Peyer's patch (tissue), 4 donors: ENCODE measurements around the gene CAMK2D. TPM values are rescaled to one million over a fixed set of nuclear protein-coding genes. Genes with fewer than 3 reads are reported as not detected.

Experiments used
- DNase-seq, 3 donors: peaks; one replicate each; pipeline ENCODE4 v3.0.0-alpha.2; 2017 to 2019
- H3K27ac ChIP-seq, 4 donors: fragments of 200-600 bp; sonication (generic); one replicate each; pipeline ENCODE4 v1.5.1; 2016 to 2019
- H3K27me3 ChIP-seq, 2 donors: fragments of 200-600 bp; sonication (generic); one replicate each; pipeline ENCODE4 v1.5.1; 2019
- H3K36me3 ChIP-seq, 3 donors: fragments of 200-600 bp; sonication (generic); one replicate each; pipeline ENCODE4 v1.5.1; 2016 to 2019
- H3K4me1 ChIP-seq, 4 donors: fragments of 200-600 bp; sonication (generic); one replicate each; pipeline ENCODE4 v1.5.1; 2016 to 2019
- H3K4me3 ChIP-seq, 4 donors: fragments of 200-600 bp; sonication (generic); 1 replicate in 3 of 4; 2 replicates in 1 of 4; pipeline ENCODE4 v1.5.1; 2016 to 2019; ENCODE audit warnings: mild to moderate bottlenecking in 1 of 4
- H3K9me3 ChIP-seq, 4 donors: fragments of 200-600 bp; sonication (generic); one replicate each; pipeline ENCODE4 v1.5.1; 2016 to 2019; ENCODE audit warnings: mild to moderate bottlenecking in 1 of 4
- CTCF ChIP-seq, 6 experiments: fragments of 450-650 bp in 4 of 6; fragments of 200-600 bp in 2 of 6; sonication (generic) in 1 of 6; IDR thresholded peaks; one replicate each; pipeline ENCODE4 v1.5.1; 2017 to 2019; ENCODE audit warnings: antibody characterized with exemption in 6 of 6, mild to moderate bottlenecking in 3 of 6, moderate library complexity in 1 of 6
- POLR2A ChIP-seq, 2 donors: fragments of 450-650 bp; IDR thresholded peaks; one replicate each; pipeline ENCODE4 v1.5.1; 2017; ENCODE audit warnings: antibody characterized with exemption in 2 of 2, mild to moderate bottlenecking in 2 of 2, moderate library complexity in 2 of 2
- total RNA-seq, 4 donors: library from RNA; depleted of rRNA; stranded (reverse); fragments of >200 nt; gene quantifications; one replicate each; pipeline ENCODE4 v1.1.0, GENCODE V29; 2016

CAMK2D gene
- total RNA-seq, 4 donors from 2014 or later = 38.8 to 125 (median 63.5) TPM

GRCh38 chr4:113433536-113434246, 327.8 kb downstream of the CAMK2D start:
- Histone ChIP-seq H3K27ac (no peak overlapping the region), H3K4me3 (no peak overlapping the region), H3K27me3 (no peaks in the 10 kb centered on the region), H3K4me1 (peaks cover 0 to 10% (median 0%) of the 10 kb centered on the region in 4 donors), H3K36me3 (no peaks in the 10 kb centered on the region), H3K9me3 (no peaks in the 10 kb centered on the region)
- no peak for DNase-seq
- TF ChIP-seq CTCF (IDR thresholded peaks at IDR 0.05) (no peak), POLR2A (IDR thresholded peaks at IDR 0.05) (no peak)

GRCh38 chr4:113433116-113433515, 328.4 kb downstream of the CAMK2D start:
- peaks cover 0 to 10% (median 0%) of the 10 kb centered on the region in 4 donors for H3K4me1 ChIP-seq
- H3K36me3 ChIP-seq = no peaks in the 10 kb centered on the region
- TF ChIP-seq POLR2A (IDR thresholded peaks at IDR 0.05) (no peak), CTCF (IDR thresholded peaks at IDR 0.05) (no peak)
- DNase-seq = no peak
- no peak overlapping the region for H3K4me3 ChIP-seq
- no peaks in the 10 kb centered on the region for H3K9me3 ChIP-seq
- no peaks in the 10 kb centered on the region for H3K27me3 ChIP-seq
- no peak overlapping the region for H3K27ac ChIP-seq

GRCh38 chr4:113423631-113424030, 337.9 kb downstream of the CAMK2D start:
- Histone ChIP-seq H3K27ac (no peak overlapping the region), H3K4me1 (no peaks in the 10 kb centered on the region), H3K27me3 (no peaks in the 10 kb centered on the region), H3K4me3 (no peak overlapping the region), H3K9me3 (peaks cover 0 to 3% (median 0%) of the 10 kb centered on the region in 4 donors), H3K36me3 (no peaks in the 10 kb centered on the region)
- TF ChIP-seq CTCF (IDR thresholded peaks at IDR 0.05) (no peak), POLR2A (IDR thresholded peaks at IDR 0.05) (no peak)
- DNase-seq = no peak

GRCh38 chr4:113420938-113421337, 340.6 kb downstream of the CAMK2D start:
- DNase-seq = no peak
- H3K36me3 ChIP-seq = no peaks in the 10 kb centered on the region
- no peaks in the 10 kb centered on the region for H3K4me1 ChIP-seq
- H3K27ac ChIP-seq = no peak overlapping the region
- no peaks in the 10 kb centered on the region for H3K27me3 ChIP-seq
- no peak overlapping the region for H3K4me3 ChIP-seq
- H3K9me3 ChIP-seq = peaks cover 0 to 3% (median 0%) of the 10 kb centered on the region in 4 donors
- no peak for TF ChIP-seq POLR2A (IDR thresholded peaks at IDR 0.05)

GRCh38 chr4:113419631-113420030, 341.9 kb downstream of the CAMK2D start:
- no peak for DNase-seq
- H3K27ac ChIP-seq = no peak overlapping the region
- H3K36me3 ChIP-seq = no peaks in the 10 kb centered on the region
- no peaks in the 10 kb centered on the region for H3K4me1 ChIP-seq
- no peak overlapping the region for H3K4me3 ChIP-seq
- peaks cover 0 to 3% (median 0%) of the 10 kb centered on the region in 4 donors for H3K9me3 ChIP-seq
- TF ChIP-seq CTCF (IDR thresholded peaks at IDR 0.05) = no peak
- no peak for TF ChIP-seq POLR2A (IDR thresholded peaks at IDR 0.05)
- H3K27me3 ChIP-seq = no peaks in the 10 kb centered on the region

- Histone ChIP-seq H3K36me3 (no peaks in the 10 kb centered on the region), H3K27ac (no peak overlapping the region), H3K4me1 (no peaks in the 10 kb centered on the region), H3K4me3 (no peak overlapping the region), H3K27me3 (no peaks in the 10 kb centered on the region), H3K9me3 (no peaks in the 10 kb centered on the region)
- peak in 1 of 3 donors; percentile 47 for DNase-seq
- TF ChIP-seq POLR2A (IDR thresholded peaks at IDR 0.05) (no peak), CTCF (IDR thresholded peaks at IDR 0.05) (no peak)
Measured at GRCh38 chr4:113411496-113411938, 350.0 kb downstream of the CAMK2D start.
